Measurements from ENCODE around the gene ITGB1.

Gene ITGB1

GRCh38 chr10:32971536-32972091, 13.6 kb upstream of the ITGB1 start:
- H3K4ac ChIP-seq (ENCODE audit: low read length), result no peak overlapping the region
- no peak overlapping the region for H3K4me2 ChIP-seq (ENCODE audit: insufficient read depth, low read length, poor library complexity, severe bottlenecking)
- H3K14ac ChIP-seq (ENCODE audit: low read length), result no peak overlapping the region
- no peak for DNase-seq (ENCODE audit: low spot score)
- no CpG with 5 or more reads among the region's 6 CpGs for WGBS, 2 donors (ENCODE audit: extremely low coverage in 2 of 2, insufficient read length in 2 of 2, insufficient replicate concordance in 1 of 2)
- H3K36me3 ChIP-seq (replicated peaks in 1 of 2; ENCODE audit: control insufficient read depth in 2 of 2, insufficient read depth in 2 of 2, low read length in 2 of 2), result no peaks in the 10 kb centered on the region
- H3K9ac ChIP-seq (ENCODE audit: low read depth, low read length, poor library complexity), result no peak overlapping the region
- no peak overlapping the region for H4K8ac ChIP-seq (ENCODE audit: low read depth, low read length)
- H2BK12ac ChIP-seq (ENCODE audit: low read length), result no peak overlapping the region
- H3K23ac ChIP-seq (ENCODE audit: low read depth, low read length, poor library complexity), result no peak overlapping the region
- peaks cover 0 to 3% of the 10 kb centered on the region in 2 donors for H3K9me3 ChIP-seq (replicated peaks in 1 of 2; ENCODE audit: control insufficient read depth in 2 of 2, insufficient read depth in 1 of 2, low read depth in 1 of 2, low read length in 2 of 2)
- H3K4me1 ChIP-seq (ENCODE audit: control insufficient read depth in 2 of 2, insufficient read depth in 1 of 2, low read depth in 1 of 2, low read length in 2 of 2), result peaks cover 0 to 18% of the 10 kb centered on the region in 2 donors
- H2BK5ac ChIP-seq (ENCODE audit: low read length), result no peak overlapping the region
- no peak overlapping the region for H3K18ac ChIP-seq (ENCODE audit: low read length)
- no peaks in the 10 kb centered on the region for H3K27me3 ChIP-seq (ENCODE audit: control insufficient read depth in 3 of 3, insufficient read depth in 3 of 3, low read depth in 1 of 3, low read length in 3 of 3)
- H2AK5ac ChIP-seq (ENCODE audit: low read depth, low read length), result no peak overlapping the region
- no peak overlapping the region for H2BK120ac ChIP-seq (ENCODE audit: low read depth, low read length)
- H2AFZ ChIP-seq (ENCODE audit: low read length), result peak overlapping the region; percentile 61
- H4K91ac ChIP-seq (ENCODE audit: low read depth, low read length, poor library complexity), result no peak overlapping the region
- H2BK15ac ChIP-seq (ENCODE audit: low read length), result no peak overlapping the region
- no peak overlapping the region for H3K4me3 ChIP-seq (ENCODE audit: low read length in 2 of 2)
- no peak overlapping the region for H3K27ac ChIP-seq (replicated peaks; ENCODE audit: low read length)
- no peaks in the 10 kb centered on the region for H3K79me1 ChIP-seq (ENCODE audit: low read depth, low read length)

GRCh38 chr10:32970910-32971309, 12.9 kb upstream of the ITGB1 start:
- Histone ChIP-seq H3K4ac (ENCODE audit: low read length) (no peak overlapping the region), H3K14ac (ENCODE audit: low read length) (no peak overlapping the region), H2BK12ac (ENCODE audit: low read length) (no peak overlapping the region), H4K91ac (ENCODE audit: low read depth, low read length, poor library complexity) (no peak overlapping the region), H3K27ac (replicated peaks; ENCODE audit: low read length) (no peak overlapping the region), H2AK5ac (ENCODE audit: low read depth, low read length) (no peak overlapping the region), H3K9me3 (replicated peaks in 1 of 2; ENCODE audit: control insufficient read depth in 2 of 2, insufficient read depth in 1 of 2, low read depth in 1 of 2, low read length in 2 of 2) (peaks cover 0 to 5% of the 10 kb centered on the region in 2 donors), H2BK15ac (ENCODE audit: low read length) (no peak overlapping the region), H3K36me3 (replicated peaks in 1 of 2; ENCODE audit: control insufficient read depth in 2 of 2, insufficient read depth in 2 of 2, low read length in 2 of 2) (no peaks in the 10 kb centered on the region), H2BK5ac (ENCODE audit: low read length) (no peak overlapping the region), H3K18ac (ENCODE audit: low read length) (no peak overlapping the region), H2AFZ (ENCODE audit: low read length) (no peak overlapping the region), H3K4me3 (ENCODE audit: low read length in 2 of 2) (no peak overlapping the region), H3K23ac (ENCODE audit: low read depth, low read length, poor library complexity) (no peak overlapping the region), H3K9ac (ENCODE audit: low read depth, low read length, poor library complexity) (no peak overlapping the region), H4K8ac (ENCODE audit: low read depth, low read length) (no peak overlapping the region), H3K4me2 (ENCODE audit: insufficient read depth, low read length, poor library complexity, severe bottlenecking) (no peak overlapping the region), H2BK120ac (ENCODE audit: low read depth, low read length) (no peak overlapping the region), H3K4me1 (ENCODE audit: control insufficient read depth in 2 of 2, insufficient read depth in 1 of 2, low read depth in 1 of 2, low read length in 2 of 2) (peaks cover 0 to 18% of the 10 kb centered on the region in 2 donors), H3K27me3 (ENCODE audit: control insufficient read depth in 3 of 3, insufficient read depth in 3 of 3, low read depth in 1 of 3, low read length in 3 of 3) (no peaks in the 10 kb centered on the region), H3K79me1 (ENCODE audit: low read depth, low read length) (no peaks in the 10 kb centered on the region)
- WGBS, 2 donors (ENCODE audit: extremely low coverage in 2 of 2, insufficient read length in 2 of 2, insufficient replicate concordance in 1 of 2), result no CpG with 5 or more reads among the region's 2 CpGs
- DNase-seq (ENCODE audit: low spot score), result no peak

GRCh38 chr10:32964270-32964669, 6.2 kb upstream of the ITGB1 start:
- H3K9me3 ChIP-seq (replicated peaks in 1 of 2; ENCODE audit: control insufficient read depth in 2 of 2, insufficient read depth in 1 of 2, low read depth in 1 of 2, low read length in 2 of 2), result peaks cover 0 to 6% of the 10 kb centered on the region in 2 donors

GRCh38 chr10:32963096-32963495, 5.1 kb upstream of the ITGB1 start:
- no peak overlapping the region for H3K4ac ChIP-seq (ENCODE audit: low read length)
- no peak overlapping the region for H3K23ac ChIP-seq (ENCODE audit: low read depth, low read length, poor library complexity)
- no peak overlapping the region for H3K4me2 ChIP-seq (ENCODE audit: insufficient read depth, low read length, poor library complexity, severe bottlenecking)
- no peak overlapping the region for H2BK5ac ChIP-seq (ENCODE audit: low read length)
- H3K27ac ChIP-seq (replicated peaks; ENCODE audit: low read length), result no peak overlapping the region
- no peaks in the 10 kb centered on the region for H3K27me3 ChIP-seq (ENCODE audit: control insufficient read depth in 3 of 3, insufficient read depth in 3 of 3, low read depth in 1 of 3, low read length in 3 of 3)
- no peak overlapping the region for H3K14ac ChIP-seq (ENCODE audit: low read length)
- WGBS, 2 donors (ENCODE audit: extremely low coverage in 2 of 2, insufficient read length in 2 of 2, insufficient replicate concordance in 1 of 2), result no CpG with 5 or more reads among the region's 3 CpGs
- no peak overlapping the region for H3K18ac ChIP-seq (ENCODE audit: low read length)
- no peaks in the 10 kb centered on the region for H3K36me3 ChIP-seq (replicated peaks in 1 of 2; ENCODE audit: control insufficient read depth in 2 of 2, insufficient read depth in 2 of 2, low read length in 2 of 2)
- no peak overlapping the region for H2BK12ac ChIP-seq (ENCODE audit: low read length)
- H3K9ac ChIP-seq (ENCODE audit: low read depth, low read length, poor library complexity), result no peak overlapping the region
- peaks cover 0 to 6% of the 10 kb centered on the region in 2 donors for H3K9me3 ChIP-seq (replicated peaks in 1 of 2; ENCODE audit: control insufficient read depth in 2 of 2, insufficient read depth in 1 of 2, low read depth in 1 of 2, low read length in 2 of 2)
- H3K4me1 ChIP-seq (ENCODE audit: control insufficient read depth in 2 of 2, insufficient read depth in 1 of 2, low read depth in 1 of 2, low read length in 2 of 2), result peaks cover 6 to 23% of the 10 kb centered on the region in 2 donors
- H3K4me3 ChIP-seq (ENCODE audit: low read length in 2 of 2), result no peak overlapping the region
- H3K79me1 ChIP-seq (ENCODE audit: low read depth, low read length), result peaks cover 3% of the 10 kb centered on the region
- no peak overlapping the region for H4K8ac ChIP-seq (ENCODE audit: low read depth, low read length)
- no peak overlapping the region for H2AFZ ChIP-seq (ENCODE audit: low read length)
- no peak for DNase-seq (ENCODE audit: low spot score)
- no peak overlapping the region for H2AK5ac ChIP-seq (ENCODE audit: low read depth, low read length)
- no peak overlapping the region for H2BK120ac ChIP-seq (ENCODE audit: low read depth, low read length)
- no peak overlapping the region for H2BK15ac ChIP-seq (ENCODE audit: low read length)
- H4K91ac ChIP-seq (ENCODE audit: low read depth, low read length, poor library complexity), result no peak overlapping the region

More at GRCh38 chr10:32964270-32964669, 6.2 kb upstream of the ITGB1 start:
- no peak overlapping the region for H2BK12ac ChIP-seq (ENCODE audit: low read length)
- H2AFZ ChIP-seq (ENCODE audit: low read length), result no peak overlapping the region
- no peak for DNase-seq (ENCODE audit: low spot score)
- H3K14ac ChIP-seq (ENCODE audit: low read length), result no peak overlapping the region
- H3K27me3 ChIP-seq (ENCODE audit: control insufficient read depth in 3 of 3, insufficient read depth in 3 of 3, low read depth in 1 of 3, low read length in 3 of 3), result no peaks in the 10 kb centered on the region
- H3K79me1 ChIP-seq (ENCODE audit: low read depth, low read length), result peaks cover 3% of the 10 kb centered on the region
- no peak overlapping the region for H2BK15ac ChIP-seq (ENCODE audit: low read length)
- H3K4me1 ChIP-seq (ENCODE audit: control insufficient read depth in 2 of 2, insufficient read depth in 1 of 2, low read depth in 1 of 2, low read length in 2 of 2), result peaks cover 6 to 23% of the 10 kb centered on the region in 2 donors
- H3K9ac ChIP-seq (ENCODE audit: low read depth, low read length, poor library complexity), result no peak overlapping the region
- H3K4me2 ChIP-seq (ENCODE audit: insufficient read depth, low read length, poor library complexity, severe bottlenecking), result no peak overlapping the region
- no peak overlapping the region for H3K23ac ChIP-seq (ENCODE audit: low read depth, low read length, poor library complexity)
- no peak overlapping the region for H4K91ac ChIP-seq (ENCODE audit: low read depth, low read length, poor library complexity)
- no peak overlapping the region for H3K18ac ChIP-seq (ENCODE audit: low read length)
- no peak overlapping the region for H4K8ac ChIP-seq (ENCODE audit: low read depth, low read length)
- no peaks in the 10 kb centered on the region for H3K36me3 ChIP-seq (replicated peaks in 1 of 2; ENCODE audit: control insufficient read depth in 2 of 2, insufficient read depth in 2 of 2, low read length in 2 of 2)
- no peak overlapping the region for H2AK5ac ChIP-seq (ENCODE audit: low read depth, low read length)
- H2BK120ac ChIP-seq (ENCODE audit: low read depth, low read length), result no peak overlapping the region
- no peak overlapping the region for H2BK5ac ChIP-seq (ENCODE audit: low read length)
- no peak overlapping the region for H3K4me3 ChIP-seq (ENCODE audit: low read length in 2 of 2)
- H3K27ac ChIP-seq (replicated peaks; ENCODE audit: low read length), result no peak overlapping the region
- no CpG with 5 or more reads among the region's 3 CpGs for WGBS, 2 donors (ENCODE audit: extremely low coverage in 2 of 2, insufficient read length in 2 of 2, insufficient replicate concordance in 1 of 2)
- no peak overlapping the region for H3K4ac ChIP-seq (ENCODE audit: low read length)
